Renal pelvis (tissue), 4 donors: ENCODE measurements around the gene TRPC4. TPM values are rescaled to one million over a fixed set of nuclear protein-coding genes. Genes with fewer than 3 reads are reported as not detected.
"Not testable (repeated sequence)": the region's sequence is repeated elsewhere in the genome, so short reads cannot be mapped to it uniquely, and the experiment has no call there.

Experiments
- DNase-seq: peaks from one replicate; pipeline ENCODE4 v3.0.0-alpha.2; 2013
- polyA plus RNA-seq, 3 donors: library from polyadenylated mRNA; unstranded; fragments of 120-200 nt; gene quantifications; one replicate each; pipeline ENCODE4 v1.2.1, GENCODE V29; 2013; ENCODE audit not compliant: insufficient read length in 3 of 3

Gene TRPC4
- polyA plus RNA-seq, 3 donors, result 3.1 to 4.6 (median 3.7) TPM

DNA sequence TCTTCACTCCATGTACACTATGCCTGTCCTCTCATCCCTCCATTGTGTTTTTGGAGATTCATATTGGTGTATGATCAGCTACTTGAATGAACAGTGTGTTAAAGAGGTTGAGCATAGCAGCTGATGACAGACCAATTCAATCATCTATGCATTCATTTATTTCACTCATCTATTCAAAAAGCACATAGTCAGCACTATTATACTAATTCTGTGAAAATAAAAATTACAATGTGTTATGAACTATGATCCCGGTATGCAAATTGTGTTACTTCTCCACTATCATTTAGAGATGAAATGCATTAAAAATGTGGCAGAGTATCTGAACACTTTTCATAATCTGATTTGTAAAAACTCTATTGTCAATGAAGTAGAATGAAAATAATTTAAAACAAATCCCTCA is 5.9 kb downstream of the TRPC4 start:
- no peak for DNase-seq

GRCh38 chr13:37835392-37835791 is 34.2 kb downstream of the TRPC4 start:
- no peak for DNase-seq

DNA sequence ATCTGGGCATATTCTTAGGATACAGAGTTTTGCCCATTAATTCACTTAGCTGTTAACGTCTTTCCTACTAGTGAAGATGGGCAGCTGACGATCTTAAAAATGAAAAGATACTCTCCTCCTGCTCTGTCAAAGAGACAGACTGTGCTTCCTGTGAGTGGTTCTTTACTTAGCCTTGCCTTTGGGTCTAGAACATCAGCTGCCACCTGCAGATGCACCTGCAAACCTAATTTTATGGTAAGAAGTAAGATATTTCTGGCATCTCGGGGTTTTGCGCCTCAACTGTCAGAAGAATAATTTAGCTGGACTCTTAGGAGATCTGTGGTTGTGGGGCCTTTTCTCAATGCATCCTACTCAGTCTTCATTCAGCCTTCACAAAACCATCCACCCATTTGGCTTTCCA is 36.2 kb downstream of the TRPC4 start:
- DNase-seq, result no peak

- DNase-seq, result no peak
These were observed 53.3 kb downstream of the TRPC4 start for GRCh38 chr13:37816276-37816675.

DNA sequence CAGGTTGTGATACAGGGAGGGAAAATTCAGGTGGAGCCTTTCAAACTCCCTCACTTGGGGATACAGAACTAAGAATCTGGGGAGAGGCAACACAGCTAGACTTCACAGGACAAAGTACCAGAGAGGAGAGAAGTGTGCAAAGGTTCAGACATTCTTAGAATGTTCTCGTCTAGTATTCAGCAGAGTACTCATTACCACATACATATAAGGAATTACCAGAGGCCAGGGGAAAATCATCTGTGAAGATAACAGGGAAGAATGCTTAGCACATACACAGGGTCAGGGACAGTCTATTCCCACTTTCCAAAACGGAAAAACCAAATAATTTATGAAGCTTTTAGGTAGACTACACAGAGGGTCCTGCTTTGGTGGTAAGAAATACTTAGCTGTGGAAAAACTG is 58.1 kb downstream of the TRPC4 start:
- DNase-seq, result no peak

GRCh38 chr13:37806666-37807065 is 62.9 kb downstream of the TRPC4 start:
- no peak for DNase-seq

DNA sequence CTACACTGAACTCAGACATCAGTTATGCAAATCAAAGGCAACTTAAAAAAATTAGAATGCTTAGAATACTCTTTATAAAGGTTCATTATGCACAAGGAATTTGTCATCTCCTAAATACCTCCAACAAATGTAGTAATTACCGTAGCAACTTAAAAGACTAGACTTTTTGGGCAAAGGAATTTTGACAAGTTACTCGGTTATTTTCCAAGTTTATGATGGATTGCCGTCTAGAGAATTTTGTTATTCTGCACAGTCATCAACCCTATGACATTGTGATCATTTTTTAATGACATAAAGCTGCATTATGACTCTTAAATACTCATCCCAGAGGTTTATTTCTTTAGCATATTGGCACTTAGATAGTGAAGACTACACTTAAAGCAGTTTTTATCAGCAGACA is 71.9 kb downstream of the TRPC4 start:
- DNase-seq, result no peak

GRCh38 chr13:37796795-37797194 is 72.8 kb downstream of the TRPC4 start:
- DNase-seq, result not testable (repeated sequence)

DNA sequence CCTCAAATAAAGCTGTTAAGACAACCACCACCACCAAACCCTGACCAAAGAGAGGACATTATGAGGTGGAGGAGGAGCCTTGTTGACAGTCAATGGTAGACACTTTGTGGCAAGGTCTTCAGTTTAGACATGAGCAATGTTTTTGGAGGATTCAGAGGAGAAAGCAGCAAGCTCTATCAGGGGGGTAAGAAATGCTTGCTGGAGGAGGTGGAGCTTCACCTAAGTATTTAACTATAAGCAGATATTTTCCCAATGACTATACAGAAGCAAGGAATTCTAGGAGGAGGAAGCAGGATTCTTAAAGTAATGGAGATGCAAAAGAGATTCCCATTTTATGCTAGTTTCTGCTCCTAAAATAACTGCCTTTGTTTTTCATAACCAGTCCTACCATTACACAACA is 74.2 kb downstream of the TRPC4 start:
- DNase-seq, result no peak

GRCh38 chr13:37791699-37792098 is 77.9 kb downstream of the TRPC4 start:
- DNase-seq, result no peak

DNA sequence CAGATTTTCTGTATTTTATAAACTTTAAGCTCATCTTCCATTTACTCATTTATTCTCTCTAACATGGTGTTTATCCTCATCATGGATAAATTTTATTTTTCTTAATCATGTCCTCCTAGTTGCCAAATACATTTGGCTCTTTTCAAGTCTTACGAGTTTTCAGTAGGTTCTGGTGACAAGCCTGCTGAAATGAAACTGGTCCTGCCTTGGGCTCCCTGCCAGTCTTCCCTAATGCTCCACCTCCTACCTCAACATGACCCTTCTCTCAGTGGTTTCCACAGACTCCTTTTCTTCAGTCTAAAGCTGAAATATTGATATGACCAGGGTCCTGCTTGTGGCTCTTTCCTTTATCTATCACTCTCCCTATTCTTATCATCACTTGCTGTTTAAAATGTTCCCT is 81.2 kb downstream of the TRPC4 start:
- DNase-seq, result no peak

- no peak for DNase-seq
These were observed 91.9 kb downstream of the TRPC4 start for GRCh38 chr13:37777676-37778075.

DNA sequence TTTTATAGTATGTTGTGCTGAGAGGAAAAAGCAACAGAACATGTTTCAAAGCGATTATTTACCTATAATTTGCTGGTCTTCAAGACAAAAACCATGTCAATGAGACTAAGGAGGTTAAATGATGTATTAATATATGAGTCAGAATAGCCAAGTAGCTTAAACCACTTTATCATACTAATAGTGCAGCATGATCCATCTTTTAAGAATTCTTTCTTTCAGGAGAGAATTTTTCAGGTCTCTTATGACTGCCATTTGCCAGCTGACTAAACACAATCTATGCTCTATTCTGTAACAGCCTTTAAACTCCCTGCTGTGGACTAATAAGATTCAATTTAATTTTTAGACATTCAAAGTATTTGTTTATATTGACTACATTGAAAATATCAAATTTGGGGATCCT is 93.7 kb downstream of the TRPC4 start:
- no peak for DNase-seq

- no peak for DNase-seq
These were observed 96.9 kb downstream of the TRPC4 start for GRCh38 chr13:37772644-37773043.

DNA sequence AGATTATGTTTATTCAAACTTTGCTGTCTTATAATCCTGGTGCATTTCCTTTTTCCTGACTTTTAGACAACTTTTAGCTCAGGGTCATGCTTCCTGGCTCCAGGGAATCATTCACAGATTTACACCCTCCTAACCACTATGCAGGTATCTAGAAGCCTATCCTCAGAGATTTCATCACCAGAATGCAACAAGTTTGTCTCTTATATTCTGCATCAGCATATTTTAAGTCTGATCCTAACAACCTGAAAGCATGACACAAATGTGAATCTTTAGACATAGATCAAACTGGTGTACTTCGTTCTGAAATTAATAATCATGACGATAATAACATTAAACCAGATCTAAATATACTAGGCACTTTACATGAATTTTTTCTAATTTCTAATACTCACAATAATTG is 100.0 kb downstream of the TRPC4 start:
- no peak for DNase-seq

- DNase-seq, result no peak
These were observed 100.5 kb downstream of the TRPC4 start for GRCh38 chr13:37769078-37769477.

GRCh38 chr13:37766502-37766901 is 103.1 kb downstream of the TRPC4 start:
- no peak for DNase-seq

DNA sequence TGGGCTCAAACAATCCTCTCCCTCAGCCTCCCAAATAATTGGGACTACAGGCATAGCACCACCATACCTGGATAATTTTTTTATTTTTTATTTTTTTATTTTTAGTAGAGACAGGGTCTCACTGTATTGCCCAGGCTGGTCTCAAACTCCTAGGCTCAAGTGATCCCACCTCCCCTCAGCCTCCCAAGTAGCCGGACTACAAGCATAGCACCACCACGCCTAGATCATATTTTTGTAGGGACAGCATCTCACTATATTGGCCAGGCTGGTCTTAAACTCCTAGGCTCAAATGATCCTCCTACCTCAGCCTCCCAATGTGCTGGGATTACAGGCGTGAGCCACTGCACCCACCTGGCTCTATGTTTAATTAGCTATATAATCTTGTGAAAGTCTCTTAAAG is 114.2 kb downstream of the TRPC4 start:
- DNase-seq, result no peak

GRCh38 chr13:37753776-37754175 is 115.8 kb downstream of the TRPC4 start:
- DNase-seq, result no peak

- no peak for DNase-seq
These were observed 117.4 kb downstream of the TRPC4 start for GRCh38 chr13:37752146-37752545.

GRCh38 chr13:37751025-37751424 is 118.5 kb downstream of the TRPC4 start:
- DNase-seq, result no peak

GRCh38 chr13:37748913-37749312 is 120.7 kb downstream of the TRPC4 start:
- no peak for DNase-seq

DNA sequence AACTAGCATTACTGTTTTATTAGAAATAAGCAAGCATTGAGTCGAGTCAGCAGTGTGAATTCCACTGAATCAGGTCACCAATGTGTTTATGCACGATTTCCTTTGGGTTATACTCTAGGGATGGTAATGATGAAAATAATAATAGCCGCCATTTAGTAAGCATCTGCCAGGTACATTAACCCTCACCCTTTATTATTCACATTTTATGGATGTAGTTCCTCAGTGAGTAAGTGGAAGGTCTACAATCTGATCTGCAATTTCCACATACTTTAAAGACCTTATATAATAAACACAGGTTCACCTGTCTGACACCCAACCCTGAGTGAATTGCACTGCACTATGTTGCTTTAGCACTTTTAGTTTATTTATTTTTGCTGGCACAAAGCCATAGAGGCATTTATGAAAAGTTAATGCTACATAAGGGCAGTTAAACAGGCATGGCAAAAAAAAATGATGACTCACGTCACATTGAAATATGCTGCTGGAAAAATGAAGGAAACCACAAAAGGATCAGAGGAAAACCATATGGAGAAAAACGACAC is 122.4 kb downstream of the TRPC4 start:
- no peak for DNase-seq

- DNase-seq, result no peak
These were observed 128.0 kb downstream of the TRPC4 start for GRCh38 chr13:37741536-37741935.

- DNase-seq, result peak; percentile 23
These were observed 133.5 kb downstream of the TRPC4 start for GRCh38 chr13:37736045-37736444.
